ENCODE results near the gene KRT7.

The KRT7 gene

DNA sequence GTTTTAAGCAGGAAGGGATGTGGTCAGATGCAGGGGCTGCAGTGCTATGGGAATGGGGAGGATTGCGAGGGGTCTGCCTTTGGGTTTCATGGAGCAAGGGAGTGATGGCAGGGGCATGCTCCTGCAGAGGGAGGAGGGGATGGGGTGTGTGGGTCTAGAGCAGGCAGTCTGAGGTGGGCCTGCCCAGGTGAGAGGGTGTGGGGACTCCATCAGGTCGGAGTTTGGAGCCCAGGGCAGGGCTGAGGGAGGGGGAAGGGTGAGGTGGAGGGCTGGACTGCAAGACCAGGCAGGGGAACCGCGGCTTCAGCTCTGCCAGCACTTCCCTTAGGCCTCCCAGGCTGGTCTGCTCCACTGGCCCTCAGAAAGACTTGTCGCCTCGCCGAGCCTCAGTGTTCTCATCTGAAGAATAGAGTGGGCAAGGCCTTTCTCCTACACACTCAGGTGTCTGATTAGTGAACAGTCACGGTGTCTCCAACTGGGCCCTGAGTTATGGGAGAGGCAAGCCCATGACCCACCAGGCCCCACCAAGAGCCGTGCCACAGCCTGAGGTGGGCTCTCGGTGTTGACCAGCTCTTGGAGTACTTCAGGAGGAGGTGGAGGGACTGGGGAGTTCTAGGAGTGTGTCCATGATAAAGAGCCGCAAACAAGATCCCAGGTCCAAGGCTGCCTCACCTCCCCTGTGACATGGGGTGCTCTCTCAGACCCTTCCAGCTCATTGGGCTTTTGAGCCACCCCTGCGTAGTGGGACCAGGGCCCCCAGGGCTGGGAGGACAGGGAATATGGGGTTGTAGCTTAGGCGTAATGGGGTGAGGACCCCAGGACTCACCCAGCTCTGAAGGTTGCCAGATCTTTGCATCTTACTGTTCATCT lies 21.1 kb upstream of the KRT7 start:
- DNase-seq (ENCODE audit: low read depth), result no peak

DNA sequence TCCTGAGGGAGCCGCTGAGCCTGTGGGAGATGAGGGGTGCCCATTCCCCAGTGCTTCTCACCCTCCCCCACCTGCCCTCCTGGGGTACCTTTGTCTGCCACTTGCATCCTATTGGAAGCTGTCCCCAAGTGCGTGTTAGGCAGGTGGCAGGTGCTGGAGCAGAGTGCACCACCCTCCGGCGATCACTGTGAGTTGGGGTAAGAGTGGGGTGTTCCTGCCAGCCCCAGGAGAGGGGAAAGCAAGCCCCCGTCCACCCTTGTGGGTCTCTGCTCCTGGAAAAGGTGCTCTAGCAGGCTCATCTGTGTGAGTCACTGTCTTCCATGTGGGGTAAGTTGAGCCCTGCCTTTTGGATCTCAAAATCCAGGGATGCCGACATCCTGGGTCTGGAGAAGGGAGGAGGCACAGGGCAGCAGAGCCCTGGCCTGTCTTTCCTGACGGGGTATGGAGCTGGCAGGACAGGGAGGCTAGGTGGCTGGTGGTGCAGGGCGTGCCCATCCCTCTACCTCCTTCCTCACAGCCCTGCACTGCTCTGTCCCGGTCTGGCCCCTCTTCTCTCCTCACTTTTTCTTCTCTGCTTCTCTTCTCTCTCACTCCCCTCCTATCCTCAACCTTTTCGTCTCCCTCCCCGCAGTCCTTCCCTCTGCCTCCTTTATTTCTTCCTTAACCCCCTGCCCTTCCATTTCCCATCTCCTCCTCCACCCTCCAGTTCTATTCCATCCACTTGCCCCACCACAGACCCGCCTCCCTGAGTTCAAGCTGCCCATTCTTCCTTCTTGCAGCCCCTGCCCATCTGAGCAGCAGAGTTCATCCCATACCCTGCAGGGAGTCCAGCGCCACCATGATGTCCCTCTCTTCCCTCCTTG lies 20.1 kb upstream of the KRT7 start:
- no peak for DNase-seq (ENCODE audit: low read depth)

DNA sequence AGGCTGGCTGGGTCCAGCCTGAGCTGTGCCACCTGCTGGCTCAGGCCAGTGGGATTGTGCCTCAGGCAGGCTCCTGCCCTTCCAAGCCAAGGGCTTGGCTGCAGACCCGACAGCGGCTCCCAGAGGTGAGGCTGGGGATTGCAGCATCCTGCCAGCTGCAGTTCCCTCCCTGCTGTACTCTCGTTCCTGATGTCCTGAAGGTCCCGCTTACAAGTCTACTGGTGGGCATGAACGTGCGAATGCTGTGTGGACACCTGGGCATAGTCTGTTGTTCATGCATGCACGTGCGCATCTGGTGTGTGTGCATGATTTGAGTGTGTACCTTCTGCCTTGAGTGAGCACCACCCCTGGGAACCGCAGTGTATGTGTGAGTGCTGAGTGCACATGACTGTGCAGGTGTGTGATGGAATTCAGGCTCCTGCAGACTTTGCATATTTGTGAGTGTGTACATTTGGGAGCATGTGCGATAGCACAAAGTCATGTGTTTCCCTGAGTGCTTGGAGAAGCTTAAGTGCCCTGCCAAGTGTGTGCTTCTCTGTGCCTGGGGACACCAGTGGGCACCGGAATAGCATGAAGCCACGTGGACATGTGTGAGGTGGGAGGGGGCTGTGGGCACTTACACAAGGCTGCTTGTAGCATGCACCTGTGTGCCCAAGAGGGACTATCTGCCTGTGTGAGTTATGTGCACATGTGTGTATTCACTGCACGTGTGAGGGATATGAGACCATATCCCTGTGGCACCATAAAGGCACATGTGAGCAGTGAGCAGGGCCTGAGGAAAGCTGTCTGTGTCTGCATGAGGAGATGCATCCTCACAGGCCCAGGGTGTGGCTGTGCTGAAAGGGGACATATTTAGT lies 19.3 kb upstream of the KRT7 start:
- no peak for DNase-seq (ENCODE audit: low read depth)

DNA sequence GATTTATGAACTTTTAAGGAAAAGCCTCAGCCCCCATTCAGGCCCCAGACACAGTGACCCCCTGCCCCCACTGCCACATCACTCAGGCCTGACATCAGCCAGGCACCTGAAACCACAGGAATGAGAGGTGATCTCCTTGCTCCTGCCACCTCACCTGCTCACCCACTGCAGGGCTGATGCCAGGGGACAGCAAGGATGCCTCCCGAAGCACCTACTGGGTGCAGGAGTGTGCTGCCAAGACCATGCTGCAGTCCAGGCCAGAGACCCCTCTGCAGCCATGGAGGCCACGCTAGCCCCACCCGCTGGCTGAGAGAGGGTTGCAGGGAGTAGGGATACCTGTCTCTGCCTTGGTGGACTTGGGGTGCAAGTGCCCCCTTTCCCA lies 18.6 kb upstream of the KRT7 start:
- DNase-seq (ENCODE audit: low read depth), result no peak

DNA sequence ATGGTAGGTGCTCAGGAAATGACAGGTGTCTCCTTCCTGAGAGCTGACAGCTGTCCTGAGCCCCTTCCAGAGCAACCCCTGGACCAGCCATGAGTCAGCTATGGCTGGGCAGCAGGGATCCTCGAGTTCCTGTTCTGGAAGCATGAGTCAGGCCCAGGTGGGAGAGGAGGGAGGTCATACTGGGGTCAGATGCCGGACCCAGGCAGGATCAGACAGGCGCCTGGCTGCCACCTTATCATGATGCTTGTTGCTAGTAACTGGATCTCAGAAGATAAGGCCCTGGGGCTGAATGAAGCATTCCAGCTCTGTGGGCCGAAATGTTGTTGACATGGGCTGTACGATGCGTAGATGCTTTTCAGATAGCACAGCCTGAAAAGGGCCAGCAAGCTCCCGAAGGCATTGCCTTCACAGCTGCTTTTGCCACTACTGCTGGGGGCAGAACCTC lies 17.4 kb upstream of the KRT7 start:
- peak; percentile 71 for DNase-seq (ENCODE audit: low read depth)

DNA sequence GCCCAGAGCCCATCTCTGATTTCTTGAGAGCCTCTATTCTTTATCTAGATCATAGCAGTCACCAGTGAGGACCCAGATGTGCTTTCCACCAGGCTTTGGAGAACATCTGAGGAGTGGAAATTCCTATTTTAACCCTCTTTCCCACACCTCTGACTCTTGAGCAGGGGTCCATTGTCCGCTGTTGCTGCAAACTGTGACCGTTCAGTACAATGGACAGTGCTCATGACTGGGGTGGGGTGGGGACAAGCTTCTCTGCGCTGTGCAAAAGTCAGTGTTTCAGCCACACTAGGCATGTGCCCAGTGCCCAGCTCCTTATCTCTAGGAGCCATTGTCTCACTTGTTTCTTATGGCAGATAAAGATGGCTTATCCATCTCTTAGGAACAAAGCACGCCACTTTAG lies 16.9 kb upstream of the KRT7 start:
- DNase-seq (ENCODE audit: low read depth), result no peak

DNA sequence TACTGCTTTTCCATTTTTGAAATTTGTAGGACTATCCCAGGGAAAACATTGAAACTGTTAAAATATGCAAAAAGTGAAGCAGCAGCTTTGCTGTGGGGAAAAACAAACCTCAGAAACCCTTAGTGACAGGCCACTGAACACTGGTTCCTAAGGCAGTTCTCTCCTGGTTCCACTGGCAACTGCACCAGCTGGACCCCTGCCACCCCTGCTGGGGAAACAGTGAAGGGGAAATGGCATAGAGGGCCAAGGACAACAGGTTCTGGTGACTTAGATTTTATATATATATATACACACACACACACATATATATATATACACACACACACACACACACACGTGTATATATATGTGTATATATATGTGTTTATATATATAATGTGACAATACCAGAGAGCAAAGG lies 16.2 kb upstream of the KRT7 start:
- DNase-seq (ENCODE audit: low read depth), result no peak

DNA sequence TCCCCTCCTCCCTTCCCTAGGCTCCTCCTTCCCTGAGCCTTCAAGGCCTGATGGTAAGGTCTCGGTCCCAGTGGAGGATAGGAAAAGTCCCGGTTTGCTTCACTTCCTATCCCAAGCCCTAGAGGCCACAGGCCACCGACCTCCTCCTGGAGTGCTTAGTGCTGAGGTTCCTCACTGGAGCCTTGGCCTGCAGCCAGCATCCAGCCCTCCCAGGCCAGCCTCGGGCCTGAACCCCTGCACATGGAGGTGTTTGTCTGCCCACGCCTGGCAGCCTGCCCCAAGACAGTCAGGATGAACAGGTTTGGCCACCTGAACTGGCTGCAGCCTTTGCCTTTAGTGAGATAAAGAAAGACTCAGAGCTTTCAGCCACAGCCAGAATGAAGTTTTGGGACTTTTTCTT lies 15.8 kb upstream of the KRT7 start:
- no peak for DNase-seq (ENCODE audit: low read depth)

DNA sequence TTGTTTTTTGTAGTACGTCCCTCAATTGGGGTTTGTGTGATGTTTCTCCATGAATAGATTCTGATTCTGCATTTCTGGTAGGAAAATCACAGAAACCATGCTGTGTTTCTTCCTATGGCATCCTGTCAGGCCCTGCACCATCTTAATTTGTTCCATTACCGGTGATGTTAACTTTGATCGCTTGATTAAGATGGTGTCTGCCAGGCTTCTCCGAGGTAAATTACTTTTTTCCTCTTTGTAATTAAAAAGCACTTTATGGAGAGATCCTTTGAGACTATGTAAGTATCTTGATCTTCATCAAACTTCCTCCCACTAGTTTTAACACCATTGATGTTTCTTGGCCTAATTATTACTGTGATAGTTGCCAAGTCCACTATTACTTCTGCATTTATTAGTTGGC lies 15.0 kb upstream of the KRT7 start:
- no peak for DNase-seq (ENCODE audit: low read depth)

DNA sequence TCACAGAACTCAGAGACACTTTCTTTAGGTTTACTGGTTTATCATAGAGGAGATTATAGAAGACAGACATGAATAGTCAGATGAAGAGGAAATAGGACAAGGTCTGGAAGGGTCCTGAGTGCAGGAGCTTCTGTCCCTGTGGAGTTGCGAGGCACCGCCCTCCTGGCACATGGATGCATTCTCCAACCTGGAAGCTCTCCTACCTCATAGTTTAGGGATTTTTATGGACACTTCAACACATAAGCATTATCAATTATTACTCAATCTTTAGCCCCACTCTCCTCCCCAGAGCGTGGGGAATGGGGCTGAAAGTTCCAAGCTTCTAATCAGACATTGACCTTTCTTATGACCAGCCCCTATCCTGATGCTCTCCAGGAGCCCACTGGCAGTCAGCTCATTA lies 12.6 kb upstream of the KRT7 start:
- no peak for DNase-seq (ENCODE audit: low read depth)

DNA sequence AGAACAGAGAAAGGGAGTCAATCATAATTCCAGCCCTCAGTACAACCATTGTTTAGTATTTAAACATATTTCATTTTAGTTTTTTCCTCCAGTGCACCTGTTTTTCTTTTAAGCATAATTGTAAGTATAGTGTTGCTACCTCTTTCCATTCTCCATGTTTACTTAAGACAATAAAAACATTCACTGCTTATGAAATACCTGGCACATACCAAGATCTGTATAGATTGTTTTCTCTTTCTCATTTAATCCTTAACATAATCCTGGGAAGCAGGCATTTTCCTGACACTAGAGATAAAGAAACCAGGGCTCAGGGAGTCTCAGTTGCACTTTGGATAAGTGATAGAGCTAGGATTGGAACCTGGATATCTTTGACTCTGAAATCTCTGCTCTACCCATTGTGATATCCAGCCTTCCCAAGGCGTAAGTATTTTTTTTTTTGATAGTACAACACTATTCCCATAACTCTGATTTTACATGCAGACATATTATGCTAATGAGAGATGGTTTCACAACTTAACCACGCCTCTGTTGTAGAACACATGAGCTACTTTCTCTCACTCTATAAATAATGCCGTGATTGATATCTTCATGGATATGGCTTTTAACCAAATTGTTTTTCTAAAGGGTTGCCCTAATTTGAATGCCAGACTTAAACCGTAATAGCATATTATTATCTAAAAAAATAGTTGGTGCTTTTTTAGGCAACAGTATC lies 11.8 kb upstream of the KRT7 start:
- no peak for DNase-seq (ENCODE audit: low read depth)

DNA sequence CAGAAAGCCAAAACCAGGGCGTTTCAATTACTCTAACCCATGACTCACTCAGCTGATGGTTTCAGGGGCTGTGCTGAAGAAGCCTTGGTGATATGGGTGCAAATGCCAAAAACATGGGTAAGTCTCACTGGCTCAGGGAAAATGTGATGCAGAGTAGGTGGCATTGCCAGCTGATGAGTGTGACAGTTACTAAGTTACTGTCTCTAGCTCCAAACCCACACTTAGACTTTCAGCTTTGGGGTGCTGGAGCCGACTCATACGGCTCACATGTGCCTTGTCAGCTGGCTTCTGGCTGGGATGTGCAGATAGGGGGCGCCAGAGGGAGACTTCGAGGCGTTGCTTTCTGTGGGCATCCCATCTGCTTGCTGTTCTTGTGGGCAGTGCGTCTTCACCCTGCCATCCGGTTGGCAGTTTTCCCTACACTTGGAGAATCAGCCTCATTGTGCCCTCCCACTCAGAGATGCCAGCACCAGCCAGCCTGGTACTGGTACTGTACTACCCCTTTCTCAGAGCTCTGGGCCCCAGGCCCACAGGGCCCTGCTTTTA lies 11.1 kb upstream of the KRT7 start:
- no peak for DNase-seq (ENCODE audit: low read depth)

DNA sequence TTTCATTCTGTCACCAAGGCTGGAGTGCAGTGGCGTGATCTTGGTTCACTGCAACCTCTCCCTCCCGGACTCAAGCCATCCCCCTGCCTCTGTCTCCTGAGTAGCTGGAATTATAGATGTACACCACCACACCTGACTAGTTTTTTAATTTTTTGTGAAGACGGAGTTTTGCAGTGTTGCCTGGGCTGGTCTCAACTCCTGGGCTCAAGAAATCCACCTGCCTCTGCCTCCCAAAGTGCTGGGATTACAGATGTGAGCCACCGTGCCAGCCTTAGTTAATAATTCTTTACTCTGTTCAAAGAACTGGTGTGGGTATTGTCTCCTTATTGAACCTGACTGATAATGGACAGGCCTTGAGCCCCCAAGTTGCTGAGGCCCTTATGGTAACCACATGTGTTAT lies 10.4 kb upstream of the KRT7 start:
- DNase-seq (ENCODE audit: low read depth), result no peak

DNA sequence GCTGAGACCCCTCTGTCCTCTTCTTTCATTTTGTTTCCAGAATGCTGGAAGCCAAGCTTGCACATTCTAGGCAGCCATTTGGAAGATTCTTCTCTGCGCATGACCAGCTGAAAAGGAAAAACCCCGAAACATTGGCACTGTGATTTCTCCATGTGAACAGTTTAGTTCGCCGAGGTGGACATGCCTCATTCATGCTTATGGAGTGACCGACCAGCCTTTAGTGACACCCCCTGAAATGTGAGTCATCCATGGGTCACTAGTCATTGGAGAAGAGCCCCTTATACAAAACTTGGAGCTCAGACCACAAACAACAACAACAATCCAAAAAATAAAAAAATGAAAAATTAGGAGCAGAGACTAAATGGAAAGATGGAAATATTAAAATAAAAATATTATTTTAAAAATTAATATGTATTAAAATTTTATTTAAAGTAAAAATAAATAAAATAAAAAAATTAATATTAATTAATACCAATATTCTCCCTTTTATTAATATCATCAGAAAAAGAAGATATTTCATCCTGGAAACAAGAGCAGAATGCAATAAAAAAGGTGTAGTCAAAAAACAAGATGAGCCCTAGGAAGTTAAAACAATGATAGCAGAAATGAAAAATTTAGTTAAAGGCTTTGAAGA lies 9.5 kb upstream of the KRT7 start:
- DNase-seq (ENCODE audit: low read depth), result no peak

DNA sequence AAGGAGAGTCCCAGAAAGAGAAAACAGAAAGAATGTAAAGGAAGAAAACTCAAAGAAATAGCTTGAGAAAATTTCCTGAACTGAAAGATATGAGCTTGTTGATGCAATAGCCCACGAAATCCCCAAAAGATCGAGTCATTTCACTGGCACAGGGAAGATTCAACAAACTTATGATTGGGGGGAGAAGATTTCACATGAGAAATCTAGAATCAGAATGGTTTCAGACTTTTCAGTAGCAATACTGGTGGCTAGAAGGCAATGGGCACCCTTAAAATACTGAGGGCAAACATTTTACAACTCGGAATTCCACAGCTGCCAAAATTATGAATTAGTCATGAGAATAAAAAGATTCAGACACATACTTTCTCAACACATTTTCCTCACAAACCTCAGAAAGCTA lies 8.9 kb upstream of the KRT7 start:
- DNase-seq (ENCODE audit: low read depth), result no peak

DNA sequence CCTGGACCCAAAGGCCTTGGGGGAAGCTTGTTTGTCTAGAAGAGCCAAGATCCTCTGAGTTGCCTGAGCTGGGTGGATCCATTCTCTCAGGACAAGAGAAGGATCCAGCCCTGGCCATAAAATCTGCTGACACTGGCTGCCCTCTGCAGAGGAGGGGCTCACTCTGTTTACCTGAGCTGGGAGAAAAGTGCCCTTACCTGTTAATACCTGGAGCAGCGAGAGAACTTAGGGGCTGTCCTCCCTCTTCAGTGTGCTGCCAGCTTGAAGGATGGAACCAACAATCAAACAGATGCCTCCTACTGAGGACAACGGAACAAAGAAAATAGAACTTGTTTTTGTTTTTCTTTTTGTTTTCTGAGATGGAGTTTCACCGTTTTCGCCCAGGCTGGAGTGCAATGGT lies 7.3 kb upstream of the KRT7 start:
- DNase-seq (ENCODE audit: low read depth), result no peak

DNA sequence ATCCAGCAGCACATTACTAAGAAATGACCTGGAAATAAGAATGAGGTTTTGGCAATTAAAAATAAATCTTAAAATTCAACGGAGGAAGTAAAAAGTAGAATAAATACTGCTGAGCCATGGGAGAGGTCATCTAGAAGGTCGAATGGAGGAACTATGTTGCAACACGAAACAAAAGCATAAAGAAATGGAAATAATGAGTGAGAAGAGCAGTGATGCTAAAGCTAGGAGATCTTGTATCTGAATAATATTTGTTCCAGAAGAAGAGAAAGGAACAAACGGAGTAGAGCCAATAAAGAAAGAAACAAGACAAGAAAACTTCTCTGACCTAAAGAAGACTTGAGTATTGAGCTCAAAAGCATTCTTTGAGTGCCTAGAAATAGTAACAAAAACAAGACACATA lies 6.6 kb upstream of the KRT7 start:
- no peak for DNase-seq (ENCODE audit: low read depth)

DNA sequence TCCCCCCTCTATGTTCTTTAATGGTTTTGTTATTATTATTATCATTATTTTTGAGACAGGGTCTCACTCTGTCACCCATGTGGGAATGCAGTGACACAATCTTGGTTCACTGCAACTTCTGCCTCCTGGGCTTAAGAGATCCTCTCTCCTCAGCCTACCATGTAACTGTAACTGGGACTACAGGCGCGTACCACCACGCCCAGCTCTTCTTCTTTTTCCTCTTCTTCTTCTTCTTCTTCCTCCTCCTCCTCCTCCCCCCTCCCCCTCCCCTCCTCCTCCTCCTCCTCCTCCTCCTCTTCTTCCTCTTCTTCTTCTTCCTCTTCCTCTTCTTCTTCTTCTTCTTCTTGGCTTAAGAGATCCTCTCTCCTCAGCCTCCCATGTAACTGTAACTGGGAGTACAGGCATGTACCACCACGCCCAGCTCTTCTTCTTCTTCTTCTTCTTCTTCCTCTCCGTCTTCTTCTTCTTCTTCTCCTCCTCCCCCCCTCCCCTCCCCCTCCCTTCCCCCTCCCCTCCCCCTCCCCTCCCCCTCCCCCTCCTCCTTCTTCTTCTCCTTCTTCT lies 5.4 kb upstream of the KRT7 start:
- DNase-seq (ENCODE audit: low read depth), result no peak

DNA sequence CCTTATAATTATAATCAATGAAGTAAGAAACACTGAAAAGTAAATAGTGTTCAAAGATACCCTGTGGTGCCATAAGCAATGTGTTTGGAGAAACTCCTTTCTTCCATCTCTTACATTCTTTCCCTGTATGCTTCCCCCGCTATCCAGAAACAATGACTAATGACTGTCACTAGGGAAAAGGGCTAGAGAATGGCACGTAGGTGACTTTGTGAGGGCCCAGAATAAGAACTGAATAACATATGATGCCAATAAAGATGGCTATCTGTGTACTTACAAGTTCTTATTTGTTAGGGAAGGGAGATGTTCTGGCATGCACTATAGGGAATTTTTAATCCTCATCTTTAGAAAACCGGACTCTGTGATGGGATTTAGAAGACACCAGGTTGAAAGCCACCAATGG lies 4.7 kb upstream of the KRT7 start:
- DNase-seq (ENCODE audit: low read depth), result no peak

DNA sequence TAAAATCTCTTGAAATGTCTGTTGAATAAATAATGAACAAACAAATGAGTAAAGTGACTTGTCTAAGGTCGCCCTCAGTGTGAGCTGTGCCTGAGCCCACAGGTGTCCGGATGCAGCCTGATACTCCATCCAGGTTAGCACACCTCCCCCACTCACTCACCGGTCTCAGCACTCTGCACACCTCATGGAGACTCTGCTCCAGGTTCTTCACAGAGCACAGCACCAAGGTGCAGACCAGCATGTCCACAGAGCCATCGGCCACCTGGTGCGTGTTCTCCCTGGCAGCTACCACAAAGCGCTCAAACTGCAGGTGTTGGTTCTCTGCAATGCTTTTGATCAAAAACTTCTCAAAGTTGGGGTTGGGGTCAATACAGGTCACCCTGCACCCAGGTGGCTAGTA lies 4.1 kb upstream of the KRT7 start:
- DNase-seq (ENCODE audit: low read depth), result no peak

Data from non-pigmented ciliary epithelial cell (primary cell).